Epidermal melanocyte (primary cell): ENCODE results near the gene LTB.
"Not testable (repeated sequence)": the region's sequence is repeated elsewhere in the genome, so short reads cannot be mapped to it uniquely, and the experiment has no call there.

Experiments
- DNase-seq: peaks from one replicate; pipeline ENCODE4 v3.0.0; 2011; ENCODE audit warnings: low spot score; ENCODE audit not compliant: insufficient read length

Gene LTB

DNA sequence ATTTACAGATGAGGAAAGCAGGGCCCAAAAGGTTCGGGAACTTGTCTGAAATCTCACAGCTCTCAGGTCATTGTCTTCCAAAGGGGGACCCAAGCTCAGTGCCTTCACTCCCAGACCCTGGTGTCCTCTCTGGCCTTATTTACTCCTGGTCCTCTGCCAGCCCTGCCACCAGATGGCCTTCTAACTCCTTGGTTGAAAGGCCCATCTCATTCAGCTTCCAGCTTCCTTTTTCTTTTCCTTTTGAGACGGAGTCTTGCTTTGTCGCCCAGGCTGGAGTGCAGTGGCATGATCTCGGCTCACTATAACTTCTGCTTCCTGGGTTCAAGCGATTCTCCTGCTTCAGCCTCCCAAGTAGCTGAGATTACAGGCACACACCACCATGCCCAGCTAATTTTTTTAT, 30.9 kb downstream of the LTB start:
- DNase-seq: not testable (repeated sequence)

- DNase-seq: no peak
Observed at GRCh38 chr6:31548544-31548873, 33.7 kb downstream of the LTB start.

- DNase-seq: no peak
Observed at GRCh38 chr6:31547727-31548543, 34.3 kb downstream of the LTB start.

- DNase-seq: peak; percentile 85
Observed at GRCh38 chr6:31546958-31547726, 35.1 kb downstream of the LTB start, which contains the start of gene NFKBIL1. Gene NFKBIL1 (plus strand): TSS chr6:31547608. CDS start chr6:31547695, 87 bp downstream.

- DNase-seq: no peak
Observed at GRCh38 chr6:31546339-31546957, 35.8 kb downstream of the LTB start, which contains the start of gene ATP6V1G2. Gene ATP6V1G2 (minus strand): TSS chr6:31546608. CDS start chr6:31546559, 49 bp downstream.

DNA sequence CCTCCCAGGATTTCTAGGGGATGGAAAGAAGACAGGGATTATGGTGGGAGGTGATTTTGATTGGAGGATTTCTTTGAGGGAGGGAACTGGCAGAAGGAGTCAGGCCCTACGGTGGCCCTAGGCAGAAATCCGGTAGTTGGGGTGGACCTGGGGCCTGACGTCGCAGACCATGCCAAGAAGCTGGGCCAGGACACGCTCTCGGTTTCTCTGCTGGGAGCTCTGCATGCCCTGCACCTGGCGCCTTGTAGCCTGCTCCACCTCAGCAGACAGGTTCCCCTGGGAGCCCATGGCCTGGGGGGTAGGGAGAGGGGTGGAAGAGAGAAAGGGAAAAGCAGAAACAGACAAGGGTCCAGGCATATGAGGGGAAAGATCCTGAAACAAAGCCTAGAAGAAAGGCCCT, 36.9 kb downstream of the LTB start:
- DNase-seq: no peak

DNA sequence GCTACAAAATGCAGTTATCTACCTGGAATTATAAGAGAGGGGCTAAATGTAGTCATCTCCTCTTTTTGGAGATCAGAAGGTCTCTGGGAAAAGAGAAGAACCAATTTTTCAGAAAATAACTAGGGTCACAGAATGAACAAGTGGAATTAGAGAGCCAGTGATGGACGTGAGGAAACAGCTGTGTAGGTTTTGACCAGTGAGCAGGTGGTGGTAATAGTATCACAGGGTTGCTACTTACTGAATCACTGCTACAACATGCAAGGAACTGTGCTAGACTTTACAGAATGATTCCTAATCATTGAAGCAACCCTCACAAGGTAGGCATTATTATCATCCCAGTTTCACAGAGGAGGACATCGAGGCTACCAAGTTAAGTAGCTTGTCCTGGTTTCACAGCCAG, 37.5 kb downstream of the LTB start:
- no peak for DNase-seq

DNA sequence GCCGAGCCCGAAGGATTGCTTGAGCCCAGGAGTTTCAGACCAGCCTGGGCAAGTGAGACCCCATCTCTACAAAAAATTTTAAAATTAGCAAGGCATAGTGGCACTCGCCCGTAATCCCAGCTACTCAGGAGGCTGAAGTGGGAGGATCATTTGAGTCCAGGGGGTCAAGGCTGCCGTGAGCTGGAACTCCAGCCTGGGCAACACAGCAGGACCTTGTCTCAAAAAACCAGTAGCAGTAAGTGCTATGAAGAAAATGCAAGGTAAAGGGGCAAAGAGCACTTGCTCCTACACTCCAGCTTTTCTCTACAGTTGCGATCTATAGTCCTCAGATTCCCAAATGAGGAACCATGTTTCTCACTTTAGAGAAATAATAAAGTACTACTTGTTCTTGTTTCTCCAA, 38.6 kb downstream of the LTB start:
- no peak for DNase-seq

DNA sequence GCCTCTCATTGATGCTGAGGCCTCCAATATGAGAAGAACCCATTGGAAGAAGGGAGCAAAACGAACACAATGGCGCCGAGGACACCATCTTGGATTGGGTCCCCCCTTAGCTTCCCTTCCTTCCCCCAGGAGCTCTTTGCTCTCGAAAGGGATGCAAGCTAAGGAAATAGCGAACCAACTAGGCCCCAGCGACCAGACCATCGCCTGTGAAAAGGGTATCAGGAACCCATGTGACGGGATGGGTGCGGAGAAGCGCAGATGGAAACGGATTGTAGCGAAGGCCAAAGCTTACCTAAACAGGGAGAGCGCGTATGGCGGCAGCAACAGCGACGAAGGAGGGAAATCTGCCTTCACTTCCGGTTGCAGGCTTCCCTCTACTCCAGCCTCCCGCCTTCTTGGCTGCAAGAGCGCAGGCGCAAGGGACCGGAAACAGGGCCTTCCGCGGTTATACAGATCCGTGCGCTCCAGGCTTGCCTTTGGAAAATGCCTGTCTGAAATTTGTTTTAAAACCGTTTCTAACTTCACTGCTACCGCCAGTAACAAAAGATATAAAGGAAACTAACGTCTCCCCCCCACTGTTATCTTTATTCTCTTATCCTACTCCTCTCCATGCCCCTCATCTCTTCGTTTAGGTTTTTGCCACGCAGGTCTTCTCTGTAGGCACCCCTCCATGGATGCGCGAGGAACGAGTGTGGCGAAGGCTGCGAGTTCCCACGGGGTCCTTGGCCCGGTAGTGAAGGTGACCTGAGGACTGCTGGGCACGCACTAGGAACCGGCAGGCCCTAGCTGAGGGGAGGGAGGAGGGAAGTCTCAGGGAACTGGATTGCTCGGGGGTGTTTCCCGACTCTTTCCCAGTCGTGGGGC, 40.3 kb downstream of the LTB start, which contains the start of gene DDX39B:
Gene DDX39B, minus strand, starts transcription at position 346 of the 864 bp plus-strand sequence. CDS start 1,471 bp downstream, outside the sequence.
- peak; percentile 91 for DNase-seq

- DNase-seq: no peak
Observed at GRCh38 chr6:31541059-31541657, 41.1 kb downstream of the LTB start.

DNA sequence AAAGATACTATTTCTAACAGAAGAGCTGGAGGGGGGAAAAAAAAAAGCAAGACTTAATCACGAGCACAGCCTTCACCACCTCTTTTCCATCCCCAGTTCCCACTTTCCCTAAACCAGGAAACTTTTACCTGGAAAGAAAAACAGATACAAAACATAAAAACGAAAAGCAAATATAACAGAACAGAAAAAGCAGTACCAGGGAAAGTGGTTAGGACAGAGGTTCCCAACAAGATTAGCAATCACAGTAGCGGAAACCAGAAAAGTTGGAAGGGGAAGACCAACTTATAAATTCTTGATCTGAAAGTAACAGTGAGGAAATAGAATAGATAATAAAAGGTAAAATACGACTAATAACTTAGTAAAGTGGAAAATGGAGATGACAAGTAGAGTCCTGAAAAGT, 41.6 kb downstream of the LTB start:
- no peak for DNase-seq

DNA sequence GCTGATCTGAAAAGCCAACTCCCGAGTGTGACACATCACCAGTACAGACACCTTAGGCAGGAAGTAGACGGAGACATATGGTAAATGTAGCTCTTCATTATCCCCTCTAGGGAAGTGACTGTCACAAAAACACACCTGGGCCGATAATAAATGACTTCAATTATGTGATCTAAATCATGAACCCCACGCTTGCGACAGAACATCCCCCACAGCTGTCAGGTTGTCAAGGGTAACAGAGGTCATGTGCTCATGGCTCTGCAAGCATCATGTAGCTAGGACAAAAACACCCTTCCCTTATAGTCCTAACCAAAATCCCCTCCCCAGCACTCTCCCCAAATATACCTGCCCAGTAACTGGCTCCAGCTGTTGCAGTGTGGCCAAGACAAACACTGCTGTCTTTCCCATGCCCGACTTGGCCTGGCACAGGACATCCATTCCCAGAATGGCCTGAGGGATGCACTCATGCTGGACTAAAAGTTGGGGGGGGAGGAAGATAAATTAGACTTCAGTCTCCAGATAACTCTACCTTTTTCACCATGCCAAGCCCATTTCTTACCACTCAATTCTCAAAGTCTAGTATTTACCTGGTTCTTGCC, 43.3 kb downstream of the LTB start:
- no peak for DNase-seq

DNA sequence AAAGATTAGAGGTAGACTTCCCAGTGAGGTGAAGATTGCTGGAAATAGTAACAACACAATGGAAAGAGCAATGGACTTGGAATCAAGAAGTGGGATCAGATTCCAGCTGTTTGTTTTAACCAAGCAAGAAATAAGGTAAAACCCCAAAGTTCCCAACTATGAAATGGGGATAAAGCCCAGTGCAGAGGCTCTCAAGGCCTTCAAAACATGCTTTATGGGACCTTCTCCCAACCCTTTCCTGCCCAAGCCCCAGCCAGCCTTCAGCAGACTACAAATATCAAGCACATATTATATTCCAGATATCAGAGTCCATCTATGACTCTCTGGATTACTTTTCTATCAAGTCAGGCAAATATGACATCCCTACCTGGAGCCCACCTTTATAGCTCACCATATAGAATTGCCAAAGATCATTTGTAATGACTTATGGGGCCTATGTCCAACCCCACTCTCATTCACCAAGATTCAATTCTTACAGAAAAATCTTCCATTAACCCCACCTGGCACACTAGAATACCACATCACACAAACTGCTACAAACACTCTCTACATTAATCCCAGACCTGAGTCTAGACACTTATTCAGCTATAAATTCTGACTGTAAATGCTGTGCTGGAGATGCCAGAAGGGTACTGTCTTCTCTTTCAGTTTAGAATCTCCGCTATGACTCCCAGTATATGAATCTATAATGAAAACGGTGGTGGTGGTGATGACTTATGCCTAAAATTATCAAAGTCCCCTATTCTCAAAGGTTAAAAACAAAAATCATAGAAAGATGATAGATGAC, 46.5 kb downstream of the LTB start:
- no peak for DNase-seq

DNA sequence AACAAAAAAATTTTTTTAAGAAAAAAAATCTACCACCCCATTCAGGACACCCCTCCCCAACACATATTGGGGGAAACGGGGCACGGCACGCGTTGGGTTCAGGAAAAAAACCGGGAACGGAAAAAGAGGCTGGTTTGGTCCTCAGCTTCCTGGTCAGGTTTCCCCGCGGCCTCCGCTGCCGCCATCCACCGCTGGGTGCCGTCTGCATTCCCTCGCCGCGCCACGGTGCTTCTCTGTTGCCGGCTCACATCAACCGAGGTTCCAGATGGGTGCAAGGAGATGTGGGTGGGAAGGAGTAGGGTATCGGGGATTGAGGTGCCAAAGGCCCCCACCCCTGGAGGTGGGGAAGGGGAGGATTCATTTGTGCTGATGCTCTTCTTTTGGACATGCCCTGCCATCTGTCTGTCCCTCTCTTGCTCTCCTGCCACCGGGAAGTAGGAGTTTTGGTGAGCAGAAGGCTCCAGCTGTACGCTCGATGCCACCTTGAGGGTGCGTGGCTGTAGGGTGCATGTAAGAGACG, 47.6 kb downstream of the LTB start:
- DNase-seq: no peak

DNA sequence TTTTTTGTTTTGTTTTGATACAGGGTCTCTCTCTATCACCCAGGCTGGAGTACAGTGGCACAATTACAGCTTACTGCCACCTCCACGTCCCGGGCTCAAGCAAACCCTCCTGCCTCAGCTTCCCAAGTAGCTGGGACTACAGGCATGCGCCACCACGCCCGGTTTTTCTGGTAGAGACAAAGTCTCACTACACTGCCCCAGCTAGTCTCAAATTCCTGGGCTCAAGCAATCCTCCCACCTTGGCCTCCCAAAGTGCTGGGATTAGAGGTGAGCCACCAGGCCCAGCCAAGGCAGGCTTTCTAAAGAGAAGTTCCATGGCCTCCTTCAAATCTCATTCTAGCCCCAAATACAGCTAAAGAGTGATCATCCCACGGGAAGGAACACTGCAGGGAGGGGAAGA, 48.2 kb downstream of the LTB start:
- DNase-seq: no peak

DNA sequence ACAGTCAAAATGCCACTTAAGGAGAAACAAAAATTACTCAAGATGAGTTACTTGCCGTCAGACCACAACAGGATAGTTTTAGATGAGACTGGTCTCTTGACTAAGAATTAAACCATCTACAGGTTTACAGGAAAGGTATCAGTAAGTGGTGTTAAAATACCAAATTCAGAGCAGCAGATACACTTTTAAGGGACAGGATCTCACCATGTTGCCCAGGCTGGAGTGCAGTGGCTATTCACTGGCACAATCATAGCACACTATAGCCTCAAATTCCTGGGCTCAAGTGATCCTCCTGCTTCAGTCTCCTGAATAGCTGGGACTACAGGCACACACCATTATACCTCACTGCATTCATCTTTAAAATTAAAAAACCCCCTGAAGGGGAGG, 48.8 kb downstream of the LTB start:
- DNase-seq: no peak

DNA sequence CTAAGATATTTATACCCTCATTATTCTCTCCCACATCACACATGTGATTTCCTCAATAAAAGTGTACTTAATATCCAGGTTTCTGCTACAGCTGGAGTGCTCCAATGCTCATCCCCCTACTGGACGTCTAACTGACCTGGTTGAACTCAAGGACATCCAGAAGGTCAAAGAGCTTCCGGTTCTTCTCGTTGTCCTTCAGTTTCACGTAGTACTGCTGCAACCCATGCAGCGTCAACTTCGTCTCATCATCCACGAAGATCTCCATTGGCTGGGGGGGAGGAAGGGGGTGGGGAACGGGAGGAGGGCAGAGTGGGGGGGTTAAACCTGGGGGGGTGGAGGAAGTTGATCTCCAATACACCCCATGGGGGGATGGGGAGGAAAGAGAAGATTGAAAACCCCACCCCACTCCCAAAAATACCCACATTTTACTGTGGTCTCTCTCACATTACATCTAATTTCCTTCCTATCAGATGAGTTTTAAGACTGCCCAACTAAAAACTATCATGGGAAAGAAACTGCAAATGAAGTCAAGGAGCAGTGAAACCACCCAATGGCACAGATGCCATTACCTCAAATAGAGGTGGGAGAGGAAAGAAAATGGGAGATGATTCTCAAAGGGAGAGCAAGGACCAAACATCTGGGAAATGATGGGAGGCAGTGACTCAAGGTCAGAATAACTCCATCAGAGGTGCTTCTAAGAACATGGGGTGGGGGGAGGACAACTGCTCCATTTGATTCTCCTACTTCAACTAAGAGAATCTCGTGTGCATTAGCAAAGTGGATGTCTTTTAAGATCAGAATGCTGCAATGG, 49.4 kb downstream of the LTB start:
- DNase-seq: no peak
